Stimulated activated CD8-positive, alpha-beta memory T cell treated with anti-CD3 and anti-CD28 coated beads, Interleukin-15, amount 100 ng/mL, for 4 hours (primary cell): ENCODE data around the gene CFAP53.

Source experiments
- DNase-seq, 2 donors: peaks; one replicate each; pipeline ENCODE4 v3.0.0-alpha.2; 2020; ENCODE audit warnings: low read depth in 2 of 2

Gene CFAP53

DNA sequence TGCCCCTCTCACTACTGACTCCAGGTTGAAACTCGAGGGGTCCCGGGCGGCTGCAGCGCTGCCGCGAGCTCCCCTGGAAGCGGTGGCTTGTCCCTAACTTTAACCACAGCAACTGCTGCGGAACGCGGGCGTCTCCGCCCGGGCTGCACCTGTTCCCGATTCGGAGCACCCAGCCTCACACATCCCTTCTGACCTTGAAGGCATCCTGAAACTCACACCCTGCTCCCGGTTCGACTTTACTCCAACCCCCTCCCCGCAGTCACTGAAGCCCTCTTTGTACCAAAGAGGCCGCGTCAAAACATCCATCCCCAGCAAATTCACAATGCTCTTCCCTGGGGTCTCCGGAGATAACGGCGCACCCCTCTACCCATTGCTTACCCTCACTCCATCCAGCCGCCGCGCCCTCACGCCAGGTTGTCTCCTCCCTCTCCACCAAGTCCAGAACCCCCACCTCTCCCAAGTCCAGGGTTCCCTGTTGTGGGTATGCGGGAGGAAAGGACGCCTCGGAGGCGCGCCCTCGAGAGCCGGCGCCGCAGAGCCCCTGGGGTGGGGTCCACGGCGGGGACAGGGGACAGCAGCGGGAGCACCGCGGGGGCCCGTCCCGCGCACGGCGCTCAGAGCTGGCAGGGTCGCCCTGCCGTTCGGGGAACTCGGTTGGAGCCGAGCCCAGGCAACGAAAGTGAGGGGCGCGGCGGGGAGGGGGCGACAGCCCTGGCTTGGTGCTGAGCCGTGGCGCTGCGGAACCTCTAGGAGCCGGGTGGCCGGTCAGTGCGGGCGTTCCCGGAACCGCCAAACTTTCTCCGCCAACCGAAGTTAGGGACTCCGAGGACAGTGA, 72.3 kb downstream of the CFAP53 start:
- no peak for DNase-seq

DNA sequence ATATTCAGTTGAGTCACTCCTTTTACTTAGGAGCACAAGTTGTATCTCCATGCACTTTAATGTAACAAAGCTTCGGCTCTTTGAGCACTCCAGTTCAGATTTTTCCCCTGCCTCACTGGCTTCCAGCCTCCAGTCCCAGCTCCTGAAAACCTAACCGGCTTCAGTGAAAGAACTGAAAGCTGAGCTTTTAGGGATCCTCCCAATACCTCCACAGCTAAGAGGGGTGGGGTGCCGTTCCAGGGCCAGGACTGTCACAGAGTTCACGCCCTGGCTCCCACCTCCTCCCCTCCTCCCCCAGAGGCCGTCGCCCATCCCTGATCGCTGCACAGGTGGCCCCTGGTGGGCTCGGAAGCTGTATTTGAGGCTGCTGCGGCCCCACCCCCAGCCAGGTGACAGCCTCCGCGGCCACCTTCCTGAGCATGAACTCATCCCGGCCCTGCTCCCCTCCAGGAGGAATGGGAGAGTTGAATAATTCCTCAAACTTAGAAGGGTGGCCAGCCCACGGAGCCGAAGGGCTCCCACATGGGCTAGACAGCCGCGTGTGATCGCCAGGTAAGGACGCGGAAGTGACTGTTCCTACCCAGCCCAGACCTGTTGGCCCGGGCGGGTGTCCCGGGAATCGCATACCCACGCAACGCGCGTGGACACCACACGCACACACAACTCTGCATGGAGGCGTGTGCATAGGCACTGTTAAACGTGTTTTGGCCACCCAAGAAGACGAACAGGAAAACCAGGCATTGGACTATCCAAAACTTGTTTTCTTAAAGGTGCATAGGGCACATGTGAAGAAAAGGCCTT, 73.1 kb downstream of the CFAP53 start:
- DNase-seq = no peak

DNA sequence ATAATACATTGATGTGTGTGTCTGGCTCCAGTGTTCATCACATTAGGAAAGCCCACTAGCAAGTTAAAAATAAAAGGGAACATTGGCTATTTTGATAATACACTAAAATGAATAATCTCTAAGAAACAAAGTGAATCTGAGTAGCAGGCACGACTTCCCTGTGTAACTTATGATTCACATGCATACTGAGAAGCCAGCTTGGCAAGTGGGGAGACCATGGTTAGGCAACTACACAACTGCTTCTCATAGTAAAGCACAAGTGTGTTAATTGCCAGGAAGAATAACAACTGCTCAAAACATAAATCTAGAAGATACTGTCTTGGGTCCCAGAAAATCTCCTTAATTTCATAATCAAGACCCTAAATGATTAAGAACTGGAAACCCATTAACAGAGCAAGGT, 75.4 kb downstream of the CFAP53 start:
- no peak for DNase-seq

DNA sequence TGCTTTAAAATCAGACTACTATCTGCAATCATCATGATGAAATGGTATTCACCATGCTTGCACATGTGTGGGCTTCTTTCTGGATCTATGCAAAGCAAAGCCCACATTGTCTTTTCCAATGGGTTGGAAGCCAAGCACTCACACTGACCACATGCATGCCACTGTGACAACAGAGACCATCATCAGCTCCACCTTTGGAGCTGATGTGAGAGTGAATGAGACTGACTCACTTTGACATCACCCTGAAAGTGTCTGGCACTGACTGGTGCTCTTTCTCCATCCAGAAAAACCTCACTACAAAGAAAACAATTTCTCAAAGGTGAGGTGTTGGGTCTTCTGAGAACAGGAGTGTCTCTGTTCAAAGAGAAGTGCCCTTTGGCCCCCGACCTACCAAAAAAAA, 76.1 kb downstream of the CFAP53 start:
- DNase-seq = no peak

DNA sequence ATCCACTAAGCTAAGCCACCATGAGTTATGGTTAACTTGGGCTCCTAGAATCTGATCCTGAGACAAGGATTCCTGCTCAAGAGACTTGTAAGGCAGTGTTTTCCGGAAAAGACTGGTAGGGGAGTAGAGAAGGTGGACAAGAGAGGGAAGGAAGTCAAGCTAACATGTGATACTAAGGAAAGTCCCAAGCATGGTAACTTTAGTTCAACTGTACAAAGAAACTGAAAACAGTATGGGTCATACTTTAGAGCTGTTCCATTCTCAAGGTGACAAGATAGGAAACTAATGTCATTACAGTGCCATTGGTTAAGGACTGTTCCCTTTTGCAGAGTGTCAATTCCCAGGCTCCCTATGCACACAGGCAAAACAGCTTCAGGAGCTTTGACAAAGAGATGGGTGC, 77.1 kb downstream of the CFAP53 start:
- DNase-seq = no peak

DNA sequence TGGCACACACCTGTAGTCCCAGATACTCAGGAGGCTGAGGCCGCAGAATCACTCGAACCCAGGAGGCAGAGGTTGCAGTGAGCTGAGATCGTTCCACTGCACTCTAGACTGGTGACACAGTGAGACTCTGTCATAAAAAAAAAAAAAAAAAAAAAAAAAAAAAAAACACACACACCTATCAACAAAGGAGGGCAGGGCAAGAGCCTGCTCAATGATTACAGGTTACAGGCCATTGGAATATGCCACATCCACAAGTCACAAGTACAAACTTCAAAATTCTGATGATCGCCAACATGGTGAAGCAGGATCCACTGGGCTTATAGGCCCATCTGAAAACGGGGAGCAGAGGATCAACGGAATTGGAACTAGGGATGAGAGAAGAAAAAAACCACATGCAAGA, 77.6 kb downstream of the CFAP53 start:
- no peak for DNase-seq

DNA sequence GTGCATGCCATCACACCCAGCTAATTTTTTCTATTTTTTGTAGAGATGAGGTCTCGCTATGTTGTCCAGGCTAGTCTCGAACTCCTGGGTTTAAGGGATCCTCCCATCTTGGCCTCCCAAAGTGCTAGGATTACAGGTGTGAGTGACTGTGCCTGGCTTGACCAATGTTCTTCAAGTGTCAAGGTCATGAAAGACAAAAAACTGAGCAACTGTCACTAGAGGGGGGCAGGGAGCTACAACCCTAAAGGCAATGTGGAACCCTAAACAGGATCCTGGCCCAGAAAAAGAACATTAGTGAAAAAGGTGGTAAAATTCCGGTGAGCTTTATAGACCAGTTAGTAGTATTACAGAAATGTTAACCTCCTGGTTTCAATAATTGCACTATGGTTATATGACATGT, 78.6 kb downstream of the CFAP53 start:
- DNase-seq = no peak

DNA sequence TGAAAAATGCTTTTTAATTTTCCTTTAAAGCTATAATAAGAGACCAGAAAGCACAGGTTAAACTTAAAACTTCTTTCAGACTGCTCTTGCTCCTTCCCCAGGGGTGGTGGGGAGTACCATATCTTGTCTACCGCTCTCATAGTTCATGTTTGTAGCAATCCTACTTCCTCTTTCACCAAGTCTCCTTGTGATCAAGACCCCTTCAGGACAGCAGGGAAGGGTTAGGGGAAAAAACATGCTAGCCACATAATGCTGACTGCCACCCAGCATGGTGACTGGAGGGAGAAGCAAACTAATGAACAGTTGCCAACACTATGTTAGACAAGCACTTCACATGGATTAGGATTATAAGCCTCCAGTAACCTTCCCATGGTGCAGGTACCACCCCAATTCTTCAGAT, 79.9 kb downstream of the CFAP53 start:
- DNase-seq = no peak

DNA sequence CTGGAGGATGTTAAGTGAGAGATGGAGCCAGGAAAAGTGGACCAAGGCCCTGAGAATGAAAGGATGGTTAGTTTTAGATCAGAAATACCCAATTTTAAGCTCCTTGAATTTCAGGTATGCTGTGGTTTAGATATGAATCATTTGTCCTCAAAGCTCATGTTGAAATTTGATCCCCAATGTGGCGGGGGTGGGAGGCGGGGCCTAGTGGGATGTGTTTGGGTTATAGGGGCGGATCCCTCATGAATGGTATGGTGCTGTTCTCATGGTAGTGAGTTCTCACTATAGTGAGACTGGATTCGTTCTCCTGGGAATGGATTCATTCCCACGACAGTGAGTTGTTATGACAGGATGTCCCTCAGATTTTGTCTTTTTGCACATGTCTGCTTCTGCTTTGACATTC, 82.7 kb downstream of the CFAP53 start:
- DNase-seq = no peak

DNA sequence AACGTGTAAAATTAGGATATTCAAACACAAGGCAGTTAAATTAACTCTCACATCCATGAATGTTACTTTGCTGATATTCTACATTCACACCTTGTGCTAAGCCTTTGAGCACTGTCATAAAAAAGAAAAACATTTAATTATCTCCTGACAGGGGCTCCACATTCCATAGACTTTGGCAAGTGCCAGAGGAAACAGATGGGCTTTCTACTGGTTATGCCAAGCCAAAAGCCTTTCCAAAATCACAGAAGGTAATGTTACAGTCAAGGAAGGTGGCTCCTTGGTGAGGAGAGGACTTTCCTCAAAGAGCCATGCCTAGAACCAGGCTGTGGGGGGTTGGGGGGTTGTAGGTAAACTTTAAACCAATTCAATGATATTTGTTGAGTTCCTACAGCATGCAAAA, 83.8 kb downstream of the CFAP53 start:
- no peak for DNase-seq

DNA sequence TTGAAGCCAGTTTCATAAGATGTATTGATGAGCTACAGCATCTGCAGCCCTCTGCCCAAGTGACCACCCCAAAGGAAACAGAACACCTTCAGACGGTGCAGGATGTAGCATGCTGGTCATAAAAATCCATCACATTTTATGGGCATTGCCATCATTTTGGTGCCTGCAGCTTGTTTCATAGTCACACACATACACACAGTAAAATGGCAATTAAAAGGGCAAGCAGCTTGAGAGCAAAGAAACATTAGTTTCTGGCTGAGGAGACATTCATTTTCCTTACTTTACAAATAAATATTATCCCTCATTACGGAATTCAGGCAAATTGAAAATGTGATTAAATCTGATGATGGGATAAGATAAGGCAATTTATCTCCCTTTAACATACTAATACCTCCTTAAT, 84.7 kb downstream of the CFAP53 start:
- DNase-seq = no peak

DNA sequence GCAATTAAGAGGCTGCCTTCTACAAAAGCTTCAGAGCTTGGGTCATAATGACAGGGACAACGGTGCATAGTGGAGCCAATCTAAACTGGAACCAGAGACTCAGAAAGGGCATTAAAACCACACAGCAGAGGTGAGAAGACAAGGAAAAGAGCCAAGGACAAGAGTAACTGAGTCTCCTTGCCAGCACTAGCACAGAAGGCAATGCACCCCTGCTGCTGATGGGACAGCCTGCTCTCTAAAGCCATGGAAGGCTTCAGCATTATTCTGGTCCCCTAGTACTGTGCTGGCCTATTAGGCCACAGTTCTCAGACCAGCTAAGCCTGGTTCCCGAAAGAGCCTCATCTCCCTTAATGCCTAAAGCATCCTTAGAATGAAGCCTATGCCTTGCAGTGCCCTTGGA, 86.8 kb downstream of the CFAP53 start:
- no peak for DNase-seq

DNA sequence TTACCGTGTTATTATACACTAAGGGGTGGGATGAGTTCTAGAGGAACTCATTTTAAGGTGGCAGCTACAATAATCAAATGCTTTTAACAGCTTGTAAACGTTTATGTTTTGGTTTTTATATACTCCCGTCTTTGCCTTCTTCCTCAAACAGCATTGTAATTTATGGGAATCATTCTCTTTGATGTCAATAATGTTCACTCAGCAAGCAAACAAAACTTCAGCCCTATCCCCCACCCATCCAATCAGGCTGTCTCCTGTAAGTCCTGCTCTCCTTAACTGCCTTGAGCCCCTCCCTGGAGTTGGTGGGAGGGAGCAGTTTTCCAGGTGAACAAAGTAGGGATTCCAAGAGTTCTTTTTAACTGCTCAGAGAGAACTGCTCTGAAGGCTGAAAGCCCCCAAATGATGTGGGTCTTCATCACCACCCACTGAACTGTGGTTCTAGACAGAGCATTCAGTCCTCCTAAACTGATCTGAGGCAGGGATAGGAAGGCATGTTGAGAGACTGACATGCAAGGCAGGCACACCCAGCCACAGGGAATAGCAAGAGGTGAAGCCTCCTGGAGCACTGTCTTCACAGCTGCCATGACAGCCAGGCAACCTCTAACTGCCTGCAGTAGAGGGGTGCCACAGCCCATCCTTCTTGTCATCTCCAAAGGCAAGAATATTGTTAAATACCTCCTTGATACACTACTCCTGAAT, 88.9 kb downstream of the CFAP53 start:
- DNase-seq = no peak
